Activated naive CD8-positive, alpha-beta T cell treated with anti-CD3 and anti-CD28 coated beads for 36 hours (primary cell): Measurements from ENCODE around the gene TMEM97. TPM values are rescaled to one million over a fixed set of nuclear protein-coding genes. Genes with fewer than 3 reads are reported as not detected.

Source experiments
- DNase-seq: peaks from one replicate; pipeline ENCODE4 v3.0.0; 2021
- H3K27ac Mint-ChIP-seq: one replicate; pipeline ENCODE4 v1.8.0; 2022; ENCODE audit warnings: mild to moderate bottlenecking, moderate library complexity, mixed read lengths
- H3K27me3 Mint-ChIP-seq: one replicate; pipeline ENCODE4 v1.8.0; 2022; ENCODE audit warnings: mild to moderate bottlenecking, mixed read lengths
- H3K36me3 Mint-ChIP-seq: one replicate; pipeline ENCODE4 v1.8.0; 2021; ENCODE audit warnings: mild to moderate bottlenecking, mixed read lengths
- H3K4me1 Mint-ChIP-seq: one replicate; pipeline ENCODE4 v1.8.0; 2021; ENCODE audit warnings: mixed read lengths
- H3K4me3 Mint-ChIP-seq: one replicate; pipeline ENCODE4 v1.8.0; 2022; ENCODE audit warnings: mild to moderate bottlenecking, moderate library complexity, mixed read lengths
- H3K9me3 Mint-ChIP-seq: one replicate; pipeline ENCODE4 v1.8.0; 2022; ENCODE audit warnings: mixed read lengths
- total RNA-seq, 2 experiments: library from RNA; stranded (reverse); gene quantifications; one replicate each; pipeline ENCODE4 v1.2.3, GENCODE V29; 2021

The TMEM97 gene
- total RNA-seq, 2 experiments from 2014 or later = 58.1 to 58.2 TPM

DNA sequence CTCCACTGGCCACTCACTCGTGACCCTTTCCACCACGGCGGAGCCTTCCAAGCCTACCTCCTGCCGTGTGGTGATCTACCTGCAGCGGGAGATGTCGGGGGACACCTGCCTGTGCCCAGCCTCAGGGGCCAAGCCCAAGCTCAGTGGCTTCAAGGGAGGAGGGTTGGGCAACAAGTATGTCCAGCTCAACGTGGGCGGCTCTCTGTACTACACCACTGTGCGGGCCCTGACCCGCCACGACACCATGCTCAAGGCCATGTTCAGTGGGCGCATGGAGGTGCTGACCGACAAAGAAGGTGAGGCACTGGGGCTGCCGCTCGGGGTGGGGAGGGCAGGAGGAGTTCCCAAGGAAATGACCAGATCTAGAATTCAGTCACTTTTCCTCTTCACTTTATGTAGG is 20.4 kb downstream of the TMEM97 start:
- H3K36me3 Mint-ChIP-seq = peaks cover 6% of the 10 kb centered on the region
- no peaks in the 10 kb centered on the region for H3K9me3 Mint-ChIP-seq
- no peak for DNase-seq
- H3K4me3 Mint-ChIP-seq = no peak overlapping the region
- no peak overlapping the region for H3K27ac Mint-ChIP-seq
- peaks cover 25% of the 10 kb centered on the region for H3K4me1 Mint-ChIP-seq
- H3K27me3 Mint-ChIP-seq = no peaks in the 10 kb centered on the region

DNA sequence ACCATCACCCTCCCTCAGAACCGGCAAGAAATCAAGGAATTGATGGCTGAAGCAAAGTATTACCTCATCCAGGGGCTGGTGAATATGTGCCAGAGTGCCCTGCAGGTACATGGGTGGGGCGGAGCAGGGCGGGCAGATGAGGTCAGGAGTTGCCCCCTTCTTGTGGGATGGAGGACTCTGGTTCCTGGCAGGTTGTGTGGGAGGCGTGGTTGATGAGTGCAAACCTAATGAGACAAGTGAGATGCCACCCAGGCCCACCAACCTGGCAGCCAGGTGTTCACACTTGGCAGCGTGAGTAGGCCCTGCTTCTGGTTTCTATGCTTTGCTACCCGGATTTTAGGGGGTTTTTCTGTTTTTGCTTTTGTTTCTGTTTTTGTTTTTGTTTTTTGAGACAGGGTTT is 21.4 kb downstream of the TMEM97 start:
- Mint-ChIP-seq H3K36me3 (peaks cover 6% of the 10 kb centered on the region), H3K4me1 (peaks cover 22% of the 10 kb centered on the region), H3K27ac (no peak overlapping the region), H3K27me3 (no peaks in the 10 kb centered on the region), H3K9me3 (no peaks in the 10 kb centered on the region), H3K4me3 (no peak overlapping the region)
- no peak for DNase-seq

DNA sequence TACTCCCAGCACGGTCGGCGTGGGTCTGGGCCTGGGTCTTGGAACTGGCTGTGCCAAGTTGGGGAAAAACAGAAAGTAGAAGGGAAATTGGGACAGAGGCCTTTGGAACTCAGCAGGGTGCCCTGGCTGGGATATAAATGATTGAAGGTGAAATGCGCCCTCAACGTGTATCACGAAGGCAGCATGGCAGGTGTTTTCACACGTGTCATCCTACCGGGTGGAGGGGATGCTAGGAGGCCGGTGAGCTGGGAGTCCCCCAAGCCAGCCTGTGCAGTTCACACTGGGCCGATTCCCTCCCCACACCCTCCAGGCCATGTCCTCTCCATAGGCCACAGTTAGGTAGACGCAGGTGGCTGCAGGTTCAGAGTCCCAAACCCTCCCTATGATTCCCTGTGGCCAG is 22.5 kb downstream of the TMEM97 start:
- Mint-ChIP-seq H3K27ac (no peak overlapping the region), H3K4me3 (no peak overlapping the region), H3K36me3 (peaks cover 6% of the 10 kb centered on the region), H3K27me3 (no peaks in the 10 kb centered on the region), H3K4me1 (peaks cover 19% of the 10 kb centered on the region), H3K9me3 (no peaks in the 10 kb centered on the region)
- DNase-seq = no peak

DNA sequence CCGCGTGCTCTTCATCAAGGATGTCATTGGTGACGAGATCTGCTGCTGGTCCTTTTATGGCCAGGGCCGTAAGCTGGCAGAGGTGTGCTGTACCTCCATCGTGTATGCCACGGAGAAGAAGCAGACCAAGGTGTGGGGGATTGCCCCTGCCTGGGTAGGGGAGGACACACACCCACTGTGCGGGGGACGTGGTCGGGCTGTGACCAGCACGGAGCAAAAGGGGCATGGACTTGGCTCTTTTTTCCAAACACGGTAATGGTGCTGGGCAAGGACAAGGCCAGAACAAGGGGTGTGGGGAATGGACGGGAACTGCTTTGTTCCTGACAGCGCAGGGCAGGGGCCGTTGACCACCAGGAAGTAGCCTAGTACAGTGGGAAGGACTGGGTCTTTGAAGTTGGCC is 23.3 kb downstream of the TMEM97 start:
- no peaks in the 10 kb centered on the region for H3K27me3 Mint-ChIP-seq
- DNase-seq = no peak
- H3K9me3 Mint-ChIP-seq = no peaks in the 10 kb centered on the region
- peaks cover 10% of the 10 kb centered on the region for H3K36me3 Mint-ChIP-seq
- H3K4me3 Mint-ChIP-seq = no peak overlapping the region
- H3K4me1 Mint-ChIP-seq = peaks cover 12% of the 10 kb centered on the region
- H3K27ac Mint-ChIP-seq = no peak overlapping the region

DNA sequence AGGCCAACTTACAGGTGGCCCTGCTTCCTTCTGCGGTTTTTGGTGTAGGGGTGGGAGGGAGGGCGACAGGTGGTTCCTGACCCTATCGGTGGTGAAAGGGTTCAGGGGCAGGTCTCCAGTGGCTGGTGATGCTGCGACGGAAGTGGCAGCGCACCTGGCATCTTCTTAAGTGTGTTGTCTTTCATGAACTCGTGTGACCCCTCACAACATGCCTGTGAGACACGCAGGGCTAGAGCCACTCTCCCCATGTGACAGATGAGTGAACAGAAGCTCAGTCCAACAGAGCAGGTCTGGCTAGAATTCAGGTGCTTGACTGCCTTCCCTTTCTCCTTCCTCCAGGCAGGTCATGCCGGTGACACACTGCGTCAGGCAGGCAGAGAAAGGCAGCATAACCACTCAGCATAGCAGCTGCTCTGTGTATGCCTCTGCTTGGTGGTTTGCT is 24.5 kb downstream of the TMEM97 start:
- no peak overlapping the region for H3K4me3 Mint-ChIP-seq
- peaks cover 6% of the 10 kb centered on the region for H3K4me1 Mint-ChIP-seq
- peak overlapping the region; percentile 29 for H3K27ac Mint-ChIP-seq
- H3K36me3 Mint-ChIP-seq = peaks cover 16% of the 10 kb centered on the region
- no peaks in the 10 kb centered on the region for H3K27me3 Mint-ChIP-seq
- DNase-seq = no peak
- no peaks in the 10 kb centered on the region for H3K9me3 Mint-ChIP-seq

DNA sequence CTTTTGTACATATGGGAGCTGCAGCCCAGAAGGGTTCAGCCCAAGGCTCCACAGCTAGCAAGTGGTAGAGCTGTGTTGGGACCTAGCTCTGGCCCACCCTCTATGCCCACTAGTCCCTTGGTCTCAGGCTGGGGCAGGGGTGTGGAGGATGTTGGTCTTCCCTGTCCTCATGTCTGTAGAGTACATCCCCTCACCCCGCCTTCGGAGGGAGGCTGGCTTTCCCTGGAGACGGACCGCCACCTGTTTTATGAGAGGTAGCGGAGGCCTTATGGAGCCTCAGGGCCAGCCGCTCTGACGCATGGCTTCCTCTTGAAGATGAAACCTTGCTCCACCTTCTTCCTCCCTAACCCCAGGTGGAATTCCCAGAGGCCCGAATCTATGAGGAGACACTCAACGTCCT is 25.0 kb downstream of the TMEM97 start:
- H3K36me3 Mint-ChIP-seq = peaks cover 16% of the 10 kb centered on the region
- H3K4me3 Mint-ChIP-seq = no peak overlapping the region
- H3K9me3 Mint-ChIP-seq = no peaks in the 10 kb centered on the region
- no peaks in the 10 kb centered on the region for H3K27me3 Mint-ChIP-seq
- peaks cover 3% of the 10 kb centered on the region for H3K4me1 Mint-ChIP-seq
- no peak for DNase-seq
- no peak overlapping the region for H3K27ac Mint-ChIP-seq

DNA sequence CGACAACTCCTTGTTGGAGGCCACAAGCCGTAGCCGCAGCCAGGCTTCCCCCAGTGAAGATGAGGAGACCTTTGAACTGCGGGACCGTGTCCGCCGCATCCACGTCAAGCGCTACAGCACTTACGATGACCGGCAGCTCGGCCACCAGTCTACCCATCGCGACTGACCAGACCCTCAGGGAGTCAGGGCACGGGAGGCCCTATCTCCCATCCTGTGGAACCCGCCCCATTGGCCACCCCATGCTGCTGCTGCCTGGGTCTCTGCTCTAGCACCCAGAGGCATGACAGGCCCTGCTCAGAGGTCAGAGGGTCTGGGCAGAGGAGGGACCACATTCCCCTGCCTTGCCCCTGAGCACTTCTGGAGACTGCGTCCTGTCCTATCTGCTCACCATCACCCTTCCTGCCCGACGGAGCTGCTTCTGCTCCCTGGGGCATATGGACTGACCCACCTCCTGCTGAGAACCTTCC is 25.5 kb downstream of the TMEM97 start:
- H3K4me1 Mint-ChIP-seq = peaks cover 3% of the 10 kb centered on the region
- no peak for DNase-seq
- H3K27ac Mint-ChIP-seq = no peak overlapping the region
- no peak overlapping the region for H3K4me3 Mint-ChIP-seq
- no peaks in the 10 kb centered on the region for H3K9me3 Mint-ChIP-seq
- H3K27me3 Mint-ChIP-seq = no peaks in the 10 kb centered on the region
- H3K36me3 Mint-ChIP-seq = peaks cover 16% of the 10 kb centered on the region

DNA sequence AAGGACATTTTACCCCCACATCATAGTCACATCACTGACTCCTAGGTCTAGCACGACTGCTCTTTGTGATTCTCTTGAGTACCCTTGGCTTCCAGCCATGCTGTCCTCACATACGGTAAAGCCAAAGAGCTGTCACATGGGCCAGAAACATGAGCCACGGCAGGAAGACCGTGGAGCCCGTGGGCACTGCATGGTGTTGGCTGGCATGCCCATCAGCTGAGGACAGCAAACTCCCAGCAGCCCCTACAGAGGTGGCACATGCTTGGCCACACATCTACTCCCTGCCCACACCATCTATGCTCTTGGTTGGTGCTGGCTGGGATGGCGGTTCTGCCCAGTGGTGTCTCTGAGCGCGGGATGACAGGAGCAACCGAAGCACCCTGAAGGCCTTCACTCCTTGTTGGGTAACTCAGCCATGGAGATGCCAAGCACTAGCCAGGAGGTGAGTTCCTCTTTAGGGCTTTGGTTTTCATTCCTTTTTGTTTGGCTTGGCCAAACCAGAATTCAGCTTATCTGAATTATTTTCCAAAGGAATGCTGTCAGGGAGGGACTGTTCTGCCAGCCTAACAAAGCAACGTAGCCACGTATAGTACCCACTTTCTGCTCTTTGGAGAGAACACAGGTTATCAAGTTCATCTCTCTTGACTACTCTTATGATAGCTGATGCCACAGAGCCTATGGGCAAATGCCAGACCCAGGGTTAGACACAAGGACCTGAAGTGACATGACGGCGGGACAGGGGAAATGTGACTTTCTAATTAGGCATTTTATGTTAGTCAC is 26.6 kb downstream of the TMEM97 start:
- no peak for DNase-seq
- Mint-ChIP-seq H3K27ac (peak overlapping the region; percentile 6), H3K27me3 (no peaks in the 10 kb centered on the region), H3K4me3 (no peak overlapping the region), H3K4me1 (peaks cover 3% of the 10 kb centered on the region), H3K9me3 (no peaks in the 10 kb centered on the region), H3K36me3 (peaks cover 16% of the 10 kb centered on the region)

DNA sequence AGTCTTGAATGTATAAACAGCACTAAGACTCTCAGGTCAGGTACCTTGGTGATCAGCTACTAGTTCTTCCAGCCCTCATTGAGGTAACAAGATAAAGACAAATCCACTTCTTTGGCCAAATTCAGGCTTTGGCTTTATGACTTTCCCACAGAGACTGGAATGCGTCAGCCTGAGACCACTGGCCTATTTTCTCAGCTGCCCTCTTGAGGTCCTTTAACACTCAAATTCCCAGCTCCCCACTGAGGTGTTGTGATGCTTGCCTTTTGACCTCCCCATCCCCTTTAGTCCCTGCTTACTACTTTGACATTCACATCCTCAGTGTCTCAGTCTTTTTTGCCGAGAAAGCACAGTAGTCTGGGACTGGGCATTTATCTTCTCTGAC is 27.2 kb downstream of the TMEM97 start:
- peaks cover 16% of the 10 kb centered on the region for H3K36me3 Mint-ChIP-seq
- H3K27ac Mint-ChIP-seq = peak overlapping the region; percentile 6

DNA sequence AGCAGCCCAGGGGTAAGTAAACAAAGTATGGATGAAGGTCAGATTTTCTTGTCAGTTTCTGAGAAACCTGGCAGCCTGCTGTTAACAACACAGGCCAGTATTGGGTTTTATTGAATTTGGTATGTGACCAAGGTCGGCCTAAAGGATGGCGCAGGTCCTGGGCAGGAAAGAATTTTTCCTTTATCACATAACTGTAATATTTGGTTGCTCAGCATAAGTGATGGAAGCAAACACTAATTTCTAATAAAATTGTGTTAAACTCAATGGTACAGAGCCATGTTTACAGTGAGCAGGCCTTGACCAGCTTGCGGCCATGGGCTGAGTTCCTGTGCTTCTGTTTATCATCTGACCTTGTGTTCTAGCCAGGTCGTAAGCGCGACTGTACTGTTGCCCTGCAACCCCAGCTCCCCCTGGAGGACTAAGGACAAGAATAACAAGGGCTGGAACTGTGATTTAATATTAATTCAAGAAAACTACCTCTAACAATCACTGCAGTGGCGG is 27.8 kb downstream of the TMEM97 start:
- Mint-ChIP-seq H3K9me3 (no peaks in the 10 kb centered on the region), H3K27ac (no peak overlapping the region), H3K4me1 (peaks cover 3% of the 10 kb centered on the region), H3K4me3 (no peak overlapping the region), H3K27me3 (no peaks in the 10 kb centered on the region), H3K36me3 (peaks cover 20% of the 10 kb centered on the region)
- no peak for DNase-seq

More for the DNA sequence above, 27.2 kb downstream of the TMEM97 start:
- H3K27me3 Mint-ChIP-seq = no peaks in the 10 kb centered on the region
- H3K9me3 Mint-ChIP-seq = no peaks in the 10 kb centered on the region
- no peak overlapping the region for H3K4me3 Mint-ChIP-seq
- no peak for DNase-seq
- peaks cover 3% of the 10 kb centered on the region for H3K4me1 Mint-ChIP-seq

DNA sequence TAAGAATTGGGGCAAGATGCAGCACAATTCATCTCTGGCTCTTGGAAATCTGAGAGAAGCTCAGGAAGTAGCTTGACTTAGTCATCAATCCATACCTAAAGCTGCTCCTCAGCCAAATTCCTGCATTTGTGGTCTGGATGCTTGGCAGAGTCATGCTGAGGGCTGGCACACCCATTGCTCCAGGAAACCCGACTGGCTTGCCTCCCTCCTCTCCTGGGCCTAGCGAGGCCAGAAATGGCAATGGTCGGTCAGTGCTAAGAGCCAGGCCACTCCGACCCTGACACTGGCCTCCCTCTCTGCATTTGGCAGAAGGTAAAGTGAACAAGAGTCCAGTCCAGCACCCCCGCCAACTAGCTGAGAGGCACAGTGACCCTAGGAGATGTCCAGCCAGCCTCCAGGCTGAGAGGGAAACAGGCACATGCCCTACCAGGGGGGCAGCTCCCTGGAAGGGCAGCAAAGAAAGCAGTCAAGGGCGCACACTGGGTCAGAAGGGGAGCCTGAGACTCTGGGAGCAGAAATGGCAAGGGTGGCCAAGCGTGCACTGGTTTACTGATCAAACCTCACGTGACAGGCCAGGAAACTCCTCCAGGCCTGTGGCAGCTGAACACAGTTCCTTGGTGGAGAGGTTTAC is 28.4 kb downstream of the TMEM97 start:
- Mint-ChIP-seq H3K36me3 (peaks cover 22% of the 10 kb centered on the region), H3K4me1 (peaks cover 3% of the 10 kb centered on the region), H3K27me3 (no peaks in the 10 kb centered on the region), H3K9me3 (no peaks in the 10 kb centered on the region), H3K4me3 (no peak overlapping the region), H3K27ac (no peak overlapping the region)
- DNase-seq = no peak

DNA sequence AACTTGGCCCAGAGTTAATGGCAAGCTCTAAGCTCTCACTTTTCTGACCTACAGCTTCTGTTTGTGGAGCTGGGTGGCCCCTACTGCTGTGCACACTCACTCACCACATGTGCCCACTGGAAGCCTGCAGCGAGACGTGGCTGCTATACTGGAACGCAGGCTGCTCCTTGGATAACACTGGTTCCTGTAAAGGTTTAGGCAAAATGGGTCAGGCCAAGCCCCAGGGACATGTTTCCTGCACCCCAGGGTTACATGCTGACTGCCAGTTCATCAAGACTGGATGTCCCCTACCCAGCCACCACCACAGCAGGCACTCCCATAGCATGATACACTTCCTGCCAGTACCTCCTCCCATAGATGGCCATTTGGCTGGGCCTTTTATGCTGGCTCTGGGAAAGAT is 30.0 kb downstream of the TMEM97 start:
- no peak overlapping the region for H3K4me3 Mint-ChIP-seq
- H3K36me3 Mint-ChIP-seq = peaks cover 24% of the 10 kb centered on the region
- DNase-seq = no peak
- H3K9me3 Mint-ChIP-seq = no peaks in the 10 kb centered on the region
- H3K27me3 Mint-ChIP-seq = no peaks in the 10 kb centered on the region
- no peak overlapping the region for H3K27ac Mint-ChIP-seq
- no peaks in the 10 kb centered on the region for H3K4me1 Mint-ChIP-seq

DNA sequence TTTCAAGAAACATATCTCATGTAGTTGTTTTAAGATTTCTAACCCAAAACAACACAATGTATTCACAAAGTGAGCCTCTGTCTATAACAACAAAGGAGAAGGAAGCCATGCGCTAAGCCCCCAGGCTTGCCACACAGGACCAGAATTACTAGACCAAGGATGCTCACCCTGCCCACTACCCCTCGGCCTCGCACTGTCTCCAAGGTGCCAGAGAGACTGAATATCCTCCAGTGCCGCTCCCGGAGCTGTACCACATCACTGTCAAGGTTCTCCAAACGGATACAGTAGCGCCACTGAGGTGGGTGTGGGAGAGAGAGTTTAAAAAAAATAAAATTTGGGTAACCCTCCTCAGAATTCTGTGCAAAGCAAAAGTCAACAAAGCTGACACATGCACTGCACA is 31.3 kb downstream of the TMEM97 start:
- Mint-ChIP-seq H3K27ac (no peak overlapping the region), H3K4me3 (no peak overlapping the region), H3K27me3 (no peaks in the 10 kb centered on the region), H3K36me3 (peaks cover 21% of the 10 kb centered on the region), H3K4me1 (peaks cover 9% of the 10 kb centered on the region), H3K9me3 (no peaks in the 10 kb centered on the region)
- no peak for DNase-seq

DNA sequence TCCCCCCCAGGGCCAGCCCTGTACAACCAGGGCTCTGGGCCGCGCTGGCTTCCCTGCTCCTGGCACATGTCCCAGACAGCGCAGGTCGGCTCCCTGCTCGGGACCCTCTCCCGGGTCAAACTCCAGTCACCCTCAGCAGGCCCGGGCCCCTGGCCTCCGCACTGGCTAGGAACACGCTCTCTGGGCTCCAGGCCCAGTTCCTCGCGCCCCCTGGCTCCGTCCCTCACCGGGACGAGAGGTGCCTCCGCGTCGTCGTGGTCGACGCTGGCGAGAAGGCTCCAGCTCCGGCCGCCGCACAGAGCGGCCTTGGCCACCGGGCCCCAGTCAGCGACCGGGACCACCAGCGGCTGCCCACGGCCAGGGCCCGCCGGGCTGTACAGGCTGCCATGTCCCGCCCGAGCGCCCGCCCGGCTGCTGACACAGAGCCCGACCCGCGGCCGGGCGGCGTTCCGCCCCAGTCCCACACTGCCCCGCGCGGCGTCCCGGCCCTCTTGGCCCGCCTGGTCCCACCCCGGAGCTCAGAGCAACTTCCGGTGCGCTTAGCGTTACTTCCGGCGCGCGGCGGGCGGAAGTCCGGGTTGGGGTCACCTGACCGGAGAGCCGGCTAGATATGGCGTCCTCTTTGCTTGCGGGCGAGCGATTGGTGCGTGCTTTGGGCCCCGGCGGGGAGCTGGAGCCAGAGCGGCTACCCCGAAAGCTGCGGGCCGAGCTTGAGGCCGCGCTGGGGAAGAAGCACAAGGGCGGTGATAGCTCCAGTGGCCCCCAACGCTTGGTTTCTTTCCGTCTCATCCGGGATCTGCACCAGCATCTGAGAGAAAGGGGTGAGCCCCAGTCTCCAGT is 38.3 kb downstream of the TMEM97 start, which contains the start of gene POLDIP2:
TSS of gene POLDIP2 (minus strand) at position 467 of the 840 bp plus-strand sequence. CDS start at position 388, 79 bp downstream.
- Mint-ChIP-seq H3K9me3 (no peaks in the 10 kb centered on the region), H3K27ac (peak within 1 kb of the TSS; percentile 89), H3K4me1 (peaks cover 29% of the 10 kb centered on the region), H3K27me3 (no peaks in the 10 kb centered on the region), H3K4me3 (peak within 1 kb of the TSS; percentile 88), H3K36me3 (peaks cover 13% of the 10 kb centered on the region)
- DNase-seq = peak; percentile 98

DNA sequence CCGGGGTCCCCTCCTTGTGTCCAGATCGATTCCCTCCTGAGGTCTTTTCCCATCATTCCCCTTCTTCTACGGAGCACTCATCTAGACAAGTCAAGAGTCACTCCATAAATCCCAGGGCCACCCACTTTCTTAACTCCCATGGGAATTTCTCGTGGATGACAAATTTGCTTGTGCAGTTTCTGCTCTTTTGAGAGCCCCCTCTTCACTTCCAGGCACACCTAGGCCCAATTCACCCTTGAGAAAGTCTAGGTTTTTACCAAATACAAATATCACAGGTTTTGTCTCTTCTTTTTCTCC is 38.8 kb downstream of the TMEM97 start:
- Mint-ChIP-seq H3K9me3 (no peaks in the 10 kb centered on the region), H3K4me3 (peak overlapping the region; percentile 88), H3K27ac (peak overlapping the region; percentile 89), H3K27me3 (no peaks in the 10 kb centered on the region), H3K36me3 (peaks cover 12% of the 10 kb centered on the region), H3K4me1 (peaks cover 29% of the 10 kb centered on the region)
- no peak for DNase-seq
